ENCODE measurements around the gene PACRG. TPM values are rescaled to one million over a fixed set of nuclear protein-coding genes. Genes with fewer than 3 reads are reported as not detected.
A peak's percentile ranks its signal among the peaks of the same experiment; 100 is the strongest.

Gene PACRG
- total RNA-seq, 1 donor from 2014 or later: 4.3 TPM

DNA sequence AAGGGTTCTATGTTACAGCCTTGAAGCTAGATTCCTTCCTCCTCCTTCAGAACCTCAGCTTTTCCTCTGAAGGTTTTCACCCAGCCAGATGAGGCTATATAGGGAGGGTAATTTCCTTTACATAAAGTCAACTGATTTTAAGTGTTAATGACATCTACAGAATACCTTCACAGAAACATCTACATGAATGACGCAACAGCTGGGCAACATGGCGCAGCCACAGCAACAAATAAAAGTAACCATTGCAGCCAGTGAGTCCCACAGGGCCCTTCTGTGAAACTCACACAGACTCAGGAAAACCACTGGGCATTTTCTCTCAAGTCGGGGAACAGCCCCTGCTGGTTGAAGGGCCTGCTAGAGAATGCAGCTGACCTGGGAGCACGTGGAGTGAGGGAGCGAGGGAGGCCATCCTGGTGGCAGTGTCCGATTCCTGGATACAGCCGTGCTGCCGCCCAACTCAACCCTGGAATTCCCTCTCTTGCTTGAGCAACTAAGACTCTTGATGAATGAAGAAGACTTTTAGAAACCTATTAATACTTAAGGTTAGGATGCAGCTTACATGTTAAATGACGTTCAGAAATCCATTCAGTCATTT, 176.4 kb downstream of the PACRG start:
- no peak for ATAC-seq
- intact Hi-C loops (cut with DNase I): no loop called here
- DNase-seq (ENCODE audit: low spot score): no peak

DNA sequence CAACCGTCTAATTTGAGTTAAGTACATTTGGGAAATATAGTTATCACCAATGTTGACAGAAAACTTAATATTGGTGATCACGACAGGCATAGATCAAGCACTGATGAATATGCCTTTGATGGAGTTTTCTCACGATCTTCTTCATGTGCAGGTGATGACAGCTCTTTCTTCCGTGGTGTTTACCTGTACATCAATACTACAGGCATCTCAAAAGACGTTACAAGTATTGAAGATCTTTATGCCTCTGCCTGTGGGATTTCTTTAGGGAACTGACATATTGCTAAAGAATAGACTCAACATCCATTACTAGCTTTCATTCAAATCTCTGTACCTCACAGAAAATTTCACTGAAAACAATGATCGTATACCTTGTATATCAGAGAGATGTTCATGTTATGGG, 178.7 kb downstream of the PACRG start:
- no peak for DNase-seq (ENCODE audit: low spot score)
- intact Hi-C loops (cut with DNase I): no loop called here
- ATAC-seq: no peak

DNA sequence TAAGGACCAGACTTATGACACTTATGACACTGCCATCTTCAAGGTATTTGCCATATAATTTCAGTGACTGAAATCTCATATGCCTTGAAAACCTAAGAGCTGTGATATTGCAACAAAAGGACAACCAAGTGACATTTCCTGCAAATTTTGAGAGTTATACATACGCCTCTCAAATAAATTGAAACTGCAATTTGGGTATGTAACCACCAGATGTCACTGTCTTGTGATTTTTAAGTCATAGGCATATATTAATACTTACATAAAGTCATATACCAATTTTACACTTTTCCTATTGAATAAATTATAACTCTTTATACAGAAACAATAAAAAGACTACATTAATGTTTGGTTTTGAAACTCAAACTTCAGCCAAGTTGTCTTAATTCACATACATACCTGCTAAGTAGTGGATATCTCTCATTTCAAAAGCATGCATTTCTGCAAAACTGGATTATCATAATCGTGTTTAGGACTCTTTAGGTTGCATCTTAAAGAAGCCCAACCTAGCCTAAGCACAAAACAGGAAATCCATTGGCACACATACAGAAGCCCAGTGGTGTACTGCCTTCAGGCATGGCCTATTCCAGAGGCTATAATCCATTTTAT, 180.2 kb downstream of the PACRG start:
- intact Hi-C loops (cut with DNase I): no loop called here
- no peak for ATAC-seq
- no peak for DNase-seq (ENCODE audit: low spot score)

DNA sequence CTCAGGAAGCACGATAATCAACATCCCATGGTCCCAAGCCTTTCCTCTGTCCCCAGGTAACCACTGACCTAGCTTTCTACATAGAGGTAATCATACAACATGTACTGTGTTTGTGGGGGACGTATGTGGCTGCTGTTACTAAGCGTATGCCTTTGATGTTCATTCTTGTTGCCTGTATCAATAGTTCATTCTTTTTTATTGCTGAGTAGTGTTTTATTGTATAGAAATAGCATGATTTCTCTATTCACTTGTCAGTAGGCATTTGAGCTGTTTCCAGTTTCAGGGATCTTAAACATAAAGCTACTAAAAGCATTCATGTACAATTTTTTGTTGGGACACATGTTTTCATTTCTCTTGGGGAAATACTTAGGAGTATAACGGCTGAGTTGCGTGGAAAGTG, 185.4 kb downstream of the PACRG start:
- intact Hi-C loops (cut with DNase I): no loop called here
- DNase-seq (ENCODE audit: low spot score): no peak
- ATAC-seq: no peak

DNA sequence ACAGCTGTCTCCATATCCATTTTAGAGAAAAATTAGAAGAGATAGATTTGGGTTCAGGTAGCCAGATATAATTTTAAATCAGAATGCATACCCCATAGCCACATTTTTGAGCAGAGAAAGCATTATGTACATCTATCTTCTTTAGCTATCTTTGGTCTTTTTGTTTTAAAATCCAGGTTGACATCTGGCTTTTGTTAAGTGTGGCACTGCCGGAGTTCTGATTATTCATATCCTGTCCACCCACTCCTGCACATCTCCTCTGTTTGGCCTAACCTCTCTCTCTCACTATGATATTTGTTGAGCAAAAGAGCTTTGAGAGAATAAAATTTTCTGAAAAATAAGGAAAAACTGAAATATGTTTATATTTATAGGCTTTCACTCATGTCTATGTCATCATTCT, 189.7 kb downstream of the PACRG start:
- no peak for ATAC-seq
- intact Hi-C loops (cut with DNase I): no loop called here
- no peak for DNase-seq (ENCODE audit: low spot score)

DNA sequence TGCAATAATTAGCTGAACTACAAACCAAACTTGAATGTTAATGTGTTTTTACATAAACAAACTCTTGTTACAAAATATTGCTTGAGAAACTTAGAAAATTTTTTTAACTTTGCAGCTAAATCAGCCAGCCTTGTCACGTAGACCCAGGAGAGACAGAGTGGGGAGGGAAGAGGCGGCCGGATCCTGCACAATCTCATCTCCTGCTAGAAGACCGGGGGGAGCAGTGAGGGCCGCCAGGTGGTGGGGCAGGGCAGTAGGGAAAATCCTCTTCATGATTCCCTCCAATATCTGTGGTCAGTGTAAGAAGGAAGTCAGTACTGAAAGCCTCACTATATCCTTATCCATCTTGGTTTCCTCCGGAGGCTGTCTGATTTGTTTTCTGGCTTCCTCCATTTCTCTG, 193.3 kb downstream of the PACRG start:
- ATAC-seq (no peak), DNase-seq (ENCODE audit: low spot score) (no peak)
- intact Hi-C loops (cut with DNase I): no loop called here

DNA sequence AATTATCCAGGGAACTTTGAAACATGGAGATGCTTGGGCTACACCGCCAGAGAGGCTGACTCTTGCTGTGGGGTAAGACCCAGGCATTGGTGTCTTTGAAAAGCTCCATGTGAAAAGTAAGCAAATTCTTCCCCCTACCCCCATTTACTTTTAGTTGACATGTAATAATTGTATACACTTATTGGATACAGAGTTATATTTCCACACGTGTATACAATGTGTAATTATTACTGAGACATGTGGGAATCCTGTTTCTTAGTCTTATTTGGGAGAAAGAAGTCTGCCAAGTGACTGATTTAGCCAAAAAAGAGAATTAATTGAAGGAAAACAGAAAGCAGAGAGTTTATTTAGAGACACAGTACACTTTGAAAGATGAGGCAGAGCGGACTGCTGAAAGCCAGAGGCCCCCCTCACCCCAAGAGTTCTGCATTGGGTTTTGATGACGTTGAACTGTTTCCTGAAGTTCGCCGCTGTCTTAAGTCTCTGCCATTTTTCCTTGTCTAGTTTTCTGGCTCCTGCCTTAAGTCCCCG, 193.8 kb downstream of the PACRG start:
- intact Hi-C loops (cut with DNase I): no loop called here
- no peak for DNase-seq (ENCODE audit: low spot score)
- no peak for ATAC-seq

DNA sequence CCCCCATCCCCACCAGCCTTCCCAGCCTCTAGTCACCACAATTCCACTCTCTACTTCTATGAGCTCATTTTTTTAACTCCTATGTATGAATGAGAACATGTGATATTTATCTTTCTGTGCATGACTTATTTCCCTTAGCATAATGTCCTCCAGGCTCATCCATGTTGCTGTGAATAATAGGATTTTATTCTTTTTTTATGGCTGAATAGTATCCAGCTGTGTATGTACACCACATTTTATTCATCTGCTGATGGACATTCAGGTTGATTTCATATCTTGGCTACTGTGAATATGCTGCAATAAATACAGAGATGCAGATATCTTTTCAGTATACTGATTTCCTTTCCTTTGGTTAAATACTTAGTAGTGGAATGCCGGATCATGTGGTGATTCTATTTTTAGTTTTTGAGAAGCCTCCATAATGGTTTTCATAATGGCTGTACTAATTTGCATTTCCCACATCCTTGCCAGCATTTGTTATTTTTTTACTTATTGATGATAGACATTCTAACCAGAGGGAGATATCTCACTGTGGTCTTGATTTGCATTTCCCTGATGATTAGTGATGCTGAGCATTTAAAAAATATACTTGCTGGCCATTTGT, 194.9 kb downstream of the PACRG start:
- no peak for DNase-seq (ENCODE audit: low spot score)
- ATAC-seq: no peak

DNA sequence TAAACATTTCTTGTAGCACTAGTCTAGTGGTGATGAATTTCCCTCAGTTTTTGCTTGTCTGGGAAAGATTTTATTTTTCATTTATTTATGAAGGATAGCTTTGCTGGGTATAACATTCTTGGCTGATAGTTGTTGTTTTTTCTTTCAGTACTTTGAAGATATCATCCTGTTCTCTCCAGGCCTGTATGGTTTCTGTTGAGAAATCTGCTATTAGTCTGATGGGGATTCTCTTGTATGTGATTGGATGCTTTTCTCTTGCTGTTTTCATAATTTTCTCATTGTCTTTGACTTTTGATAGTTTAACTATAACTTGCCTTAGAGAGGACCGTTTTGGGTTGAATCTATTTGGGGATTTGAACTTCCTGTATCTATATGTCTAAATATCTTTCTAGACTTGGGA, 207.1 kb downstream of the PACRG start:
- ATAC-seq: no peak
- DNase-seq (ENCODE audit: low spot score): no peak
- intact Hi-C loops (cut with DNase I): no loop called here

More for the DNA sequence above, 194.9 kb downstream of the PACRG start:
- intact Hi-C loops (cut with DNase I): no loop called here

DNA sequence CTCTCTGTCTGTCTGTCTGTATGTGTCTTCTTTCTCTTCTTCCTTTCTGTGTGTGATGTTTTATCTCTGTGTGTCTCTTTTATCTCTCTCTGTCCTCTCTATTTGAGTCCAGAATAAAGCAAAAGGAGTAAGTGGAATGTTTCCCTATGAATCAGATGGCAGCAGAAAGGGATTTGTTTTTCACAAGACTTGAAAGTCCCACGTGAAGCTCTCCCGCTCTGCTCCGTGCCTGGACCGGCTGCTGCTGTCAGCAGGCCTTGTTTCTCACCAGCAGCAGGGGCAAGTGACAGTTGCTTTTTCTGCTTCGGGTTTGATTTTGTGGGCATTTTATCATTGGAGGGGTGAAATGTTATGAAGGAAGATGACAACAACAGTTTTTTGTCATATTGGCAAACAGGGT, 212.7 kb downstream of the PACRG start:
- DNase-seq (ENCODE audit: low spot score): no peak
- no peak for ATAC-seq
- intact Hi-C loops (cut with DNase I): no loop called here

DNA sequence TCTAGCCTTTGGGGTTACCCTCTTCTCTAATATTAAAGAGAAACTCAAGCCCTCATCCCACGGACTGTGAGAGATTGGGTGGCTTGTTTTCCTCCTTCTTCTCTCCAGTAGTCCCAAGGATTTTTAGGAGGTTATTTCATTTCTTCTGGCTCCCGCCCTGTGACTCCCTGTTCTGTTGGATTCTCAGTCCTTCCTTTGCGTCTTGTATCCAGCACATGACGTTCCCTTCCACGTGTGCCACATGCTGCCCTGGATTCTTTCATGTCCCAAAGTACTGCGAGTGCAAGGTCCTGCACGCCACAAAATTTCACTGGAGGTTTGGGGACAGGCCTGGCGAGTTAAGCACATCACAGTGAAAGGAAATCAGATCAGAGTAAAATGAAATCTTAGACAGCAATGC, 213.4 kb downstream of the PACRG start:
- intact Hi-C loops (cut with DNase I): no loop called here
- no peak for DNase-seq (ENCODE audit: low spot score)
- ATAC-seq: no peak

DNA sequence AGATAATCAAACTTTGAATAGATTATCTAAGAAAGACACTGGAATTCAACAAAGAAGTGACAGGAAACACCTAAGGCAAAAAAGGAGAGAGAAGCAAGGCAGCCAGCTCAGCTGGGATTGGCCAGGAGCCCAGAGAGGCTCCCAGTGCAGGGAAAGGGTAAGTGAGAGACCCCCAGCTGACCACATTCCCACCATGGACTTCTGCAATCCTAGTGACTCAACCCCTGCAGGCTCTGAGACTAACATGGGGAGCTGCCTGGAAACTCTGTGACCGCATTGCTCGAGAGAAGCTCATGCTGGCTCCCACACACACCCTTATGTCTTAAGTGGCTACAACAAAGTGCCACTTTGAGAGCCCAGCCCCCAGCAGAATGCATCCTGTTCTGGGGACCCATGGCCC, 215.1 kb downstream of the PACRG start:
- no peak for ATAC-seq
- intact Hi-C loops (cut with DNase I): no loop called here
- DNase-seq (ENCODE audit: low spot score): no peak

DNA sequence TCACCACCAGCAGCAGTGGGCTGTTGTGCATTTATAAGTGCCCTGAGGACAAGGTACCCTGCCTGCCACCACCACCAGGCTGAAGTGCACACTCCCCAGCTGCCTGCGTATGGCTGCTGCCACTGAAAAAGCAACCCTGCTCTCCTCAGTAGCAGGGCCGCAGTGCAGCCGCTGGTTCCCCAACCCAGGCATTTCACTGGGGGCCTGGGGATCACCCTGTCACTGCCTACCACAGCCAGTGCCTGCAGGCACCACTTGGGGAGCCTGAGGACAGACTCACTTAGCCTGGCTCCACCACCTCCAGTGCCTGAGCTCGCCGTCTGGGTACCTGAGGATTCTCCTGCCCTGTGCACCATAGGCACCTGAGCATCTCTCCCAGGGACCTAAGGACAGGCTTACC, 215.6 kb downstream of the PACRG start:
- ATAC-seq (no peak), DNase-seq (ENCODE audit: low spot score) (no peak)
- intact Hi-C loops (cut with DNase I): no loop called here

DNA sequence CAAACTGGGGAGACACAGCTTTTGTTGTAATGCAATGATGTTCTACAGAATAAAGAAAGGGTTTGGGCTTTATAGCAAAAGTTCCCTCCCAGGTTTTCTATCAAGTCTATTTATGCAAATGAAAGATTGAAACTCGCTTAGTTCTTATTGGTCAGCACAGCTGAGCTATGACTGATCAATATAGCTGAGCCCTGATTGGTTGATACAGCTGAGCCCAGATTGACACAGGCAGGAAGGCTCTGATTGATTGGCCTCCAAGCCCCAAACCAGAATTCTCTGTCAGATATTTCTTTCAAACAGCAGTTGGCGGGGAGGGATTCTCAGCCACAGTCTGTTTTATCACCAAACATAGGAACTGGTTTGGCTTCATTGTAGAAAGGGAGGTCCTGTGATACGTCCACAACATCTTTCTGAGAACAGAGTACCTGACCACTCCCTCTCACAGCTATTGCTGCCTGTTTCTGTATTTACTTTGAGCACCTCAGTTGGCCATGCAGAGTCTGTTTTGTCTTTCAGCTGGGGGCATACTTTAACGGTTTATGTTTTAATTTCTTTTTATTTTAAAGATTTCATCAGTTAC, 223.5 kb downstream of the PACRG start:
- DNase-seq (ENCODE audit: low spot score) (no peak), ATAC-seq (no peak)
- intact Hi-C loops (cut with DNase I): no loop called here

DNA sequence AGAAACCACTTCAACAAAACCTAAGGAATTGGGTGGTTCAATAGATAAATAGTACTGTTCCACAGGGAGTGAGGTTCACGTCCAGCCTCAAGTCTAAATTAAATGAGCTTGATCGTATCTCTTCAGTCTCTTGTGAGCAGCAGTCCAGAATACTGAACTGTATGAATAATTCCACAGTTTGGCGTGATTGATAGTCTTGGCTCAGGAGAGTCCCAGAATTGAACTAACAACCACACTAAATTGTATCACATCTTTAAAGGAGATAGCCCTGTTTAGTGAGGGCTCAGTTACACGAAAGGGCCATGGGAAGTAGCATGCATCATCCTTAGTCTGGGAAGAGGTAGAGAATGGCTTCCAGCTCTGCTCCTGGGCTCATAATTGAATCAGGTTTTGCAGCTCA, 224.6 kb downstream of the PACRG start:
- DNase-seq (ENCODE audit: low spot score) (no peak), ATAC-seq (no peak)
- intact Hi-C loops (cut with DNase I): no loop called here

DNA sequence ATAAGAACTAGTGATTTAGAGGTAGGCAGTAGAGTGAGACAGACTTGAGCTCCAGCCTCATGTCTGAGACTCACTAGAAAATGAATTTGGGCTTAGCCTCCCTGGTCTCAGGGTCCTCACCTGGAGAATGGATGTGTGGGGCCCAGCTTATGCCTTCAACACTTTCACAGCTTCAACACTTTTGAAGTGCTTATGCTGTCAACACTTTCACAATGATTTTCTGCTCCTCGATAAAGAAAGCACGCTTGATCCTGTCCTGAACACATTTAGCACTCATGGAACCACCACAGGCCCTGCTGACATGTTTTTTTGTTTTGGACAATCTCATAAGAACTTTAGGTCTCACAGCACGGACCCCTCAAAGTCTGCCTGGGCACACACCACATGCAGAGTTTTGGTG, 229.3 kb downstream of the PACRG start:
- DNase-seq (ENCODE audit: low spot score) (no peak), ATAC-seq (no peak)
- intact Hi-C loops (cut with DNase I): no loop called here

DNA sequence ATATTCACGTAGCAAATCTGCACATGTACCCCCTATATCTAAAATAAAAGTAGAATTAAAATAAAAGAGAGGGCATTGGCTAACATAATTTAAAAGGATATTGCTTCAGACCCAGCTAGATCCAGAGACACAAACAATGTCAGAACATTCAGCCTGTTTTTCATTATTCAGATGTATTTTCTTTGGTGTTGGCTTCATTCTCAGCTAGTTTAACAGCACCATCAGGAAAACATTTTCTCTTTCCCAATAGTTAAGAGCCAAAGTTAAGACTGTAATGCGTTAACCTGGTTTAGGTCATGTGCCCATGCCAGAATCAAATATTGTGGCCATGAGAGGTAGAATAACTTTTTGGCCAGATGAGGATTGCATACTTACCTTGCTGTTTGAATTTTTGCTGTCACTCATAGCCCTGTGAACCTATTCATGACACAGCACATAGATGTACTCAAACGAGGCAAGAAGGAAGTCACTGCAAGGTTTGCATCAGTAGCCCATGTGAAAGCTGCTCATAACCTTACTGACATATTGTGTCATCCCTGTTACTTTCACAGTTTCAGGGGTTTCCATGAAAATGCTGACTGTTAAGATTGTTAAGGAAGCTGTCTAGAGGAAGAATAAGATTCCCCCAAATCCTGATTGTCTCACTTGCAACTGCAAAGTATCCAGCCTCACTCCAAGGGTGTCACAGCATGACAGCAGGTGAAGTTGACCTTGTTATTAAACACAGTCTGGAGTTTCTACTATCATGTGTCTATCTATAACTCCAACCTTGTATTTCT, 233.1 kb downstream of the PACRG start:
- DNase-seq (ENCODE audit: low spot score): no peak
- intact Hi-C loops (cut with DNase I): no loop called here
- peak; percentile 61 for ATAC-seq

DNA sequence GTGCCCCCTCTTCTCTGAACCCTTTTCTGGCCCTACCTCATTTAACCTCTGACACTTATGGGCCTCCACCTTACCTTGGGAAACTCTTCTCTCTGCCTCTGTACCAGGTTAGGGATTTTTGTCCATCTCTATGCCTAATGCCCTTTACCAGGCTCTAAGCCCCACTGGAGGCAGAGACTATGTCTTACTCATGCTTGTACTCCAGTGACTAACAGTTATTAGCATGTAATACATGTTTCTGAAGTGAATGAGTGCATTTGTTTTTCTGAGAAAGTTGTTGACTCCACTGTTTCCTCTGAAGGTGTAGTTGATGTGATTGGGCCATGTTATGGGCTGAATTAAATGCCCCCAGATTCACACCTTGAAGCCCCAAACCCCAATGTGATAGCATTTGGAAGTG, 234.3 kb downstream of the PACRG start:
- no peak for ATAC-seq
- no peak for DNase-seq (ENCODE audit: low spot score)
- intact Hi-C loops (cut with DNase I): no loop called here

DNA sequence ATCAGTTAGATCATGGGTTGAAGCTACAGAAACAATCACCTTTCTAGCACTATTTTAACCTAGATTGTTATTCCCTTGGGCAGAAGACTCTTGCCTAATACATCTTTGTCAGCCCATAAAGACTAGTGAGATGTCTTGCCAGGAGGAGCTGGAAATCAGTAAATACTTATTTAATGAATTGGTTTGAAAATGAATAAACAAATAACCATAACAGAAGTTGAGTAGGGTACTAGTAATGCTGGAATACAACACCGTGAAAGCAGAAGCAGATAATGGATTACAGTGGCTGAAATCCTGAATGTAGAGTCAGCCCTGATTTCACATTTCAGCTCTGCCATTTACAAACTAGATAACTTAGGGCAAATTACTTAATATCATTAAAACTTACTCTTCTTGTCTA, 236.1 kb downstream of the PACRG start:
- intact Hi-C loops (cut with DNase I): no loop called here
- ATAC-seq (no peak), DNase-seq (ENCODE audit: low spot score) (no peak)
